ENCODE measurements around the gene LRFN4. TPM values are rescaled to one million over a fixed set of nuclear protein-coding genes. Genes with fewer than 3 reads are reported as not detected.

Gene LRFN4
- total and polyA plus RNA-seq, 2 of the 8 experiments (the other 6 are each of a cell fraction or from before 2014, with no cell fraction given): 49.8 to 64.3 TPM

GRCh38 chr11:66866511-66866986, 9.7 kb downstream of the LRFN4 start:
- no peak overlapping the region for H2AK5ac ChIP-seq (ENCODE audit: low read depth, low read length)
- H4K5ac ChIP-seq (ENCODE audit: insufficient read length, low read depth, low read length): no peak overlapping the region
- no peaks in the 10 kb centered on the region for H3K9me3 ChIP-seq (ENCODE audit: insufficient read depth in 2 of 2, low read depth in 1 of 2, low read length in 1 of 2)
- ChIA-PET POLR2A (ENCODE audit: partially characterized antibody) (interaction anchor here (1.9 to 2.4 kb wide), 5 partner anchors 14 to 24 kb away, joined by 4 to 7 read pairs (median 7); partner anchors contain the start of gene RCE1), CTCF (ENCODE audit: partially characterized antibody) (interaction anchor here (0.8 to 13.8 kb wide), 11 partner anchors 8 to 183 kb away, joined by 3 to 199 read pairs (median 7); partner anchors contain the start of genes C11orf86 and RCE1)
- peaks cover 0 to 2% (median 0%) of the 10 kb centered on the region in 4 experiments; a peak in 1 of 8 replicates for H3K36me3 ChIP-seq (ENCODE audit: control insufficient read depth in 2 of 4, insufficient read depth in 4 of 4, low read length in 3 of 4)
- no peak overlapping the region for H3K4me2 ChIP-seq (ENCODE audit: insufficient read depth in 1 of 2, low read depth in 2 of 2, low read length in 2 of 2)
- H2BK15ac ChIP-seq (ENCODE audit: low read length): 0 out of 2 replicates have a peak overlapping the region, but pooled peaks have one; percentile 72
- H3K27ac ChIP-seq (ENCODE audit: low read depth, low read length): no peak overlapping the region
- H2AFZ ChIP-seq (ENCODE audit: low read length): no peak overlapping the region
- H2BK12ac ChIP-seq (ENCODE audit: low read depth, low read length): 0 out of 2 replicates have a peak overlapping the region, but pooled peaks have one; percentile 17
- FAIRE-seq (no peak), DNase-seq (ENCODE audit: low read depth in 1 of 2, low spot score in 2 of 2) (no peak)
- 91% methylated on average over 4 of the region's 7 CpGs; no CpG with 5 or more reads in 1 of the 2 experiments for WGBS, 2 experiments (ENCODE audit: extremely low coverage in 1 of 2, insufficient coverage in 1 of 2, insufficient read length in 1 of 2, insufficient replicate concordance in 2 of 2, low coverage in 1 of 2, low lambda C conversion rate in 2 of 2, missing lambda C conversion rate in 1 of 2)
- no peak overlapping the region for H2BK120ac ChIP-seq (replicated peaks; ENCODE audit: low read depth, low read length)
- no peaks in the 10 kb centered on the region for H3K23me2 ChIP-seq (ENCODE audit: low read depth, low read length)
- no peak overlapping the region for H3K18ac ChIP-seq (ENCODE audit: extremely low read depth, low read length)
- H2BK5ac ChIP-seq (ENCODE audit: low read depth, low read length): no peak overlapping the region
- 0 out of 7 replicates have a peak overlapping the region, but pooled peaks of 1 of the 4 experiments have one; percentile 32 for H3K9ac ChIP-seq (replicated peaks in 1 of 4; ENCODE audit: extremely low read depth in 1 of 4, low read depth in 3 of 4, low read length in 3 of 4)
- H4K20me1 ChIP-seq (replicated peaks in 1 of 2; ENCODE audit: control insufficient read depth in 1 of 2, insufficient read depth in 2 of 2, low read length in 2 of 2): peaks cover 0 to 2% of the 10 kb centered on the region in 2 experiments
- no peak overlapping the region for H3K14ac ChIP-seq (ENCODE audit: insufficient read length)
- H4K8ac ChIP-seq (ENCODE audit: extremely low read depth, insufficient read depth, low read length): no peak overlapping the region
- H3K79me1 ChIP-seq (ENCODE audit: low read depth, low read length): no peaks in the 10 kb centered on the region
- no peak overlapping the region for H3K23ac ChIP-seq (ENCODE audit: insufficient read length)
- no peak overlapping the region for H3K4ac ChIP-seq (replicated peaks; ENCODE audit: insufficient read length, low read depth, low read length)
- peaks cover 0 to 12% (median 2%) of the 10 kb centered on the region in 4 experiments; a peak in 5 of 7 replicates for H3K4me1 ChIP-seq (replicated peaks in 1 of 4; ENCODE audit: control insufficient read depth in 3 of 4, insufficient read depth in 4 of 4, low read length in 3 of 4)
- no peaks in the 10 kb centered on the region for H3K79me2 ChIP-seq (ENCODE audit: control insufficient read depth in 1 of 2, insufficient read depth in 2 of 2, low read length in 2 of 2)
- H3K27me3 ChIP-seq (replicated peaks in 1 of 4; ENCODE audit: control insufficient read depth in 3 of 4, extremely low read depth in 1 of 4, insufficient read depth in 3 of 4, low read length in 3 of 4): no peaks in the 10 kb centered on the region
- no peak overlapping the region for H2BK20ac ChIP-seq (ENCODE audit: low read length)
- H4K91ac ChIP-seq (replicated peaks; ENCODE audit: insufficient read length, low read length): no peak overlapping the region
- no peak overlapping the region for H3K4me3 ChIP-seq (ENCODE audit: extremely low read depth in 1 of 4, insufficient read depth in 2 of 4, low read depth in 3 of 4, low read length in 4 of 4)
- H3K56ac ChIP-seq (replicated peaks; ENCODE audit: insufficient read length, low read depth, low read length): no peak overlapping the region
- TF ChIP-seq SP1 (IDR thresholded peaks at IDR 0.05; ENCODE audit: low read depth, low read length) (no peak), CTCF (IDR thresholded peaks at IDR 0.05; ENCODE audit: control extremely low read depth in 1 of 3, insufficient read depth in 1 of 3, low read depth in 1 of 3, low read length in 3 of 3) (no peak), GABPA (IDR thresholded peaks at IDR 0.05; ENCODE audit: borderline replicate concordance, insufficient read depth, low read length) (no peak), NRF1 (IDR thresholded peaks at IDR 0.05; ENCODE audit: low read depth, low read length) (no peak), CHD1 (IDR thresholded peaks at IDR 0.05; ENCODE audit: low read depth, low read length) (no peak), CREB1 (IDR thresholded peaks at IDR 0.05) (no peak), TCF12 (IDR thresholded peaks at IDR 0.05; ENCODE audit: low read depth, low read length) (no peak), RNF2 (IDR thresholded peaks at IDR 0.05; ENCODE audit: borderline replicate concordance, low read depth, low read length, missing control alignments, poor library complexity, severe bottlenecking) (no peak), TBP (IDR thresholded peaks at IDR 0.05; ENCODE audit: low read depth, low read length) (no peak), MAFK (IDR thresholded peaks at IDR 0.05; ENCODE audit: low read depth, low read length) (no peak), RFX5 (IDR thresholded peaks at IDR 0.05; ENCODE audit: borderline replicate concordance, low read depth, low read length) (no peak)

All from H1 (cell line).